ENCODE measurements around the gene RRAD.
"Not testable (repeated sequence)": the region's sequence is repeated elsewhere in the genome, so short reads cannot be mapped to it uniquely, and the experiment has no call there.

The RRAD gene

DNA sequence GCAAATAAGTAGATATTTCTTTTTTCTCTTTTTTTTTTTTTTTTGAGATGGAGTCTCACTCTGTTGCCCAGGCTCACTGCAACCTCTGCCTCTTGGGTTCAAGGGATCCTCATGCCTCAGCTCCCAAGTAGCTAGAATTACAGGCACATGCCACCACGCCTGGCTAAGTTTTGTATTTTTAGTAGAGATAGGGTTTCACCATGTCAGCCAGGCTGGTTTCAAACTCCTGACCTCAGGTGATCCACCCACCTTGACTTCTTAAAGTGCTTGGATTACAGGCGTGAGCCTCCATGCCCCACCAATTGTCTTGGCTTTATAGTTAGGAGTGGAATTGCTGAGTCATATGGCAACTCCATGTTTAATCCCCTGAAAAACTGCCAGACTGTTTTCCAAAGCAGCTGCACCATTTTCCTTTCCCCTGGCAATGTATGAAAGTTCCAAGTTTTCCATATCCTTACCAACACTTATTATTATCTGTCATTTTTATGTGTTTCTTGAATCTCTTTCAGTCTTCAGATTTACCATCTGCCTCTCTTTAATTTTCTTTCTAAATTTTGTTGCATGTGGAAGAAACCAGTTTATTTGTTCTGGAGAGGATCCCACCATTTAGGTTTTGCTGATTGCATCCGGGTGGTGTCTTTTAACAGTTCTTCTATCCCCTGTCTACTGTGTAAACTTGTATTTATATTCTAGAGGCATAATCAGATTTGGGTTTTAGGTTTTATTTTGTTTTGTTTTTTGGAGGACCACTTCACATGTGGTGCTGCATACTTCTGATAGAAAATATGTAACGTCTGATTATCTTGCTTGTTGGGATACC, 25.8 kb upstream of the RRAD start:
- no peak for DNase-seq (ENCODE audit: low read depth in 2 of 2)

DNA sequence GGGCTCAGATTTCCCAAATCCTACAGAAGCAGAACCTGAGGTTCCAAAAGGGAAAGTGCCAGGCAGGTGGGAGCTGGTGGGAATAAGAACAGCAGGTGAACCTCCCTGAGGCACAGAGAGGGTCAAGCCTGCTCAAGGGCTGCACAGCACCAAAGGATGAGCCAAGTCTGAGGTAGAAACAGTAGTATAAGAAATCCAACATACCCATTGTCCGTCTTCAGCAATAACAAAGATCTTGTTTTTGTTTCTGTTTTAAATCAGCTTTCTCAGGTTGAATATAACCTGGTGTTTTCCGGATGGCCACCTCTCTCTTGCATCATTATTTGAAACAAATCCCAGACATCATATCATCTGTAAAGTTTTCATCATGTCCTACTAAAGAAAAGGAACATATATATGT, 25.1 kb upstream of the RRAD start:
- DNase-seq (ENCODE audit: low read depth in 2 of 2): no peak

DNA sequence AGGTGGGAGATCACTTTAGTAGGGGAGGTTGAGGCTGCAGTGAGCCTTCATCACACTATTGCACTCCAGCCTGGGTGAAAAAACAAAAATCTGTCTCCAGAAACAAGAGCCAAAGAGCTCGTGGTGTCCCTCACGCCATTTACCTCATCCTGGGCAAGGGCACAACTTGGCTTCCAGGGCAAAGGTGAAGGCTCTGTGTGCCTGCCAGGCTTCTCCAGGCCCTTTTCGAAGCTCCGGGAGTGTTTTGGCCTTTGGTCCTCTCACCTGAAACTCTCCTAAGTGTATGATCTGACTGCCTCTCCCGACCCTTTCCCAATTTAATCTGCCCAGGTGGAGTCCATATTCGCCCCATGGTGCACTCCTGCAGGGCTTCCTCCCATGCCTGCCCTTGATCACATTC, 24.1 kb upstream of the RRAD start:
- no peak for DNase-seq (ENCODE audit: low read depth in 2 of 2)

DNA sequence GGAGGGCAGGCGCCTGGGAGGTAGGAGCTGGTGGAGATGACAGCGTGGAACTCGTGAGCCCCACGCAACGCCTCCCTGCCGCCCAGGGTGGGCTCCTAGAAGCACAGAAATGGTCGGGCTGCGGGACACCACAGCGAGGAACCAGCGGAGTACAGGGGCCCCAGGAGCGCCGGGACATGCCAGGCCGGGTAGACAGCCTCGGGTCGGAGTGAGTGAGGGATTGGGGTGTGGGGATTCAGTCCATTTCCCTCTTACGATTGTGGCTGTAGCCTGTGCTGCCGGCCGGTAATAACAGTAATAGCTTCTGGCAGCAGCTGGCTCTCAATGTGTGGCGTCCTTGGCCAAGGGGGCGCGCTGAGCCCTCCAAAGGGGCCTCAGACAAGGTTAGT, 23.5 kb upstream of the RRAD start:
- no peak for DNase-seq (ENCODE audit: low read depth in 2 of 2)

DNA sequence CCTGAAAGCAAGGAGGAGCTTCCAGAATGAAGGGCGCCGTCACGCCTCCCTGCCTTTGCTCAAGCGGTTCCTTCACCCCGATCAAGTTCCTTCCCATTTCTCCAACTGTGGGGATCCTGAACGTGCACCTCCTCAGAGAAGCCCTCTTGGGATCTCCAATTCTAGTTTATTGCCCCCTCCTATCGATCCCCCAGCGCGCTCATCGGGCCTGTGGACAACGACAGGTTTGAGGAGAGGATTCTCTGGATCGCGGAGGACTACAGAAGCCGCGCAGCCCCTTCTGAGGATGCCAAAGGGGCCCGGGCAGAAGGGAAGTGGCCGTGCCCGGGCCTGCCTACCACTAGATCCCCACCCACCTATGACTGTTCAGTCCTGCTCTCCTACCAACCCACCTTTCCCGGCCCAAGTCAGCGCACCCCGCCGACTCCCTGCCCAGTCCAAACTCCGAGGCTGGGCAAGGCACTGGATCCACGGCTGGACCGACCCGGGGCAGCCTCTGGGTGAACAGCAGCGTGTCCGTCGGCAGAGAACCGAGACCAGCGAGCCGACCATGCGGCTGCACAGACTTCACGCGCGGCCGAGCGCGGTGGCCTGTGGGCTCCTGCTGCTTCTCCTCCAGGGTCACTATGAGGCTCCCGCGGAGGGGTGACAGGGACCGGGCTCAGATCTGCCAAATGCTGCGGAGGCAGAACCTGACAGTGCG, 22.9 kb upstream of the RRAD start:
- no peak for DNase-seq (ENCODE audit: low read depth in 2 of 2)

DNA sequence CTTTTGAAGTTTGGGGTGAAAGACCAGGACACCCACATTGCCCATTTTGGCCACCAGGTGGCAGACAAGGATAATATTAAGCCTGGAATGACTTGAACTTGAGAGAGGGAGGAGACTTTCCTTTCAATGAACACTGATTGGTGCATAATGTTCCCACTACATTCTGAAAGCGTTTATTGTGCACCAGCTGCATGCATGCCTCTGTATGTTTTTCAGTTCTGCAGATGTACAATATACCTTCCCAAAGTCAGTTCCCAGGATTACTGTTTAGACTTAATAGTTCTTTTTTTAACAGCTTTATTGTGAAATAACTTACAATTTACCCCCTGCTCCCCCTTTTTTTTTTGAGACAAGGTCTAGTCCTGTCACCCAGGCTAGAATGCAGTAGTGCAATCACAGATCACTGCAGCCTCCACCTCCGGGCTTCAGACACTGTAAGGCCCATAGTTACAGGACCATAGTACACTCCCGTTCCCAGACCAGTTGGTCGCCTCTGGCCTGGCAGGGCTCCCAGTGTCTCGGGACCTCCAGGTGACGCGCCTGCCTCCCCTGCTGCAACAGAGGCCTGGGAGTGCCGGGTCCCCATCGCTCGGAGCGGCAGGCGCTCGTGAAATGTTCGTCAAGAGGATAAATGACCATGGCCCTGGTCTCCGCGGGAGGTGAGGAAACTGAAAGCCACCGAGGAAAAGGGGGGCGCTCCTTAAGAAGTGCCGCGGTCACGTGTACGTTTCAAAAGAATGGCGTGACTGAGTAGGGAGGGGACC, 22.1 kb upstream of the RRAD start:
- peak; percentile 62 to 65 for DNase-seq (ENCODE audit: low read depth in 2 of 2)

DNA sequence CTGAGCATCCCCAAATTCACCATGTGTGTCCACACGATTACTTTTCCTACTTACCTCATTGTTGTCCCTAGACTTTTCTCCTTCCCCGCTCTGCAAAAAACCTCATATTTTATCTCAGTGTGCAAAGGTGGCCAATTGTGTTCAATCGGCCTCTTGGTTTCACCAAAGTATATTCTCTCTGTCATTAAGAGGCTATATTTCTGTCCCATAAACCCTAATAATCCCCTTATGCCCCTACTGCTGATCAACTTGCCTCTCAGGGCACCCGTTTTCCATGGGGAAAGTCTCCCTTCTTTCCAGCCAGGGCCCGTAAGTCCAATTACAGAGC, 21.6 kb upstream of the RRAD start:
- no peak for DNase-seq (ENCODE audit: low read depth in 2 of 2)

DNA sequence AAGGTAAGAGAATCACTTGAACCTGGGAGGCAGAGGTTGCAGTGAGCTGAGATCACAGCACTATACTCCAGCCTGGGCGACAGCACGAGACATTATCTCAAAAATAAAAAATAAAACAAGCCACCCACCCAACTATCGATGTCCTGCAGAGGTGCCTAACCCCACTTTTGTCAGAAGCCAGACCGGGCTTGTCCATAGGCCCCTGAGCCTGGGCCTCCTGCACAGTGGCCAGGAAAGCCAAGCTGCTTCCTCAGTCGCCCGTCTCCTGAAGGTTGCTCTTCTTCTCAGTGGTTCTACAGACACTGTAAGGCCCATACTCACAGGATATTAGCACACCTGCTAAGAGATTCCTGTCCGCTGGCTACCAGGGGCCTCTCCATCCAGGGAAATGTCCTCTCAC, 21.2 kb upstream of the RRAD start:
- DNase-seq (ENCODE audit: low read depth in 2 of 2): no peak

DNA sequence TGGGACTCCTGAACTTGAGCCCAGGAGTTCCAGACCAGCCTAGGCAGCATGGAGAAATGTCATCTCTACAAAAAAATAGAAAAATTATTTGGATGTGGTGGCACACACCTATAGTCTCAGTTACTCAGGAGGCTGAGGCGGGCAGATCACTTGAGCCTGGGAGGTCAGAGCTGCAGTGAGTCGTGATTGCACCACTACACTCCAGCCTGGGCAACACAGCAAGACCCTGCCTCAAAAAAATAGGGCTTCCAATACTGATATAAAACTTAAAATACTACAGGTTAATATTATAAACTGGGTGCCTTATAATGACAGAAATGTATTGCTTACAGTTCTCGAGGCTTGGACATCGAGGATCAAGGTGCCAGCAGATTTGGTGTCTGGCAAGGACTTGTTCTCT, 20.6 kb upstream of the RRAD start:
- DNase-seq (ENCODE audit: low read depth in 2 of 2): no peak

DNA sequence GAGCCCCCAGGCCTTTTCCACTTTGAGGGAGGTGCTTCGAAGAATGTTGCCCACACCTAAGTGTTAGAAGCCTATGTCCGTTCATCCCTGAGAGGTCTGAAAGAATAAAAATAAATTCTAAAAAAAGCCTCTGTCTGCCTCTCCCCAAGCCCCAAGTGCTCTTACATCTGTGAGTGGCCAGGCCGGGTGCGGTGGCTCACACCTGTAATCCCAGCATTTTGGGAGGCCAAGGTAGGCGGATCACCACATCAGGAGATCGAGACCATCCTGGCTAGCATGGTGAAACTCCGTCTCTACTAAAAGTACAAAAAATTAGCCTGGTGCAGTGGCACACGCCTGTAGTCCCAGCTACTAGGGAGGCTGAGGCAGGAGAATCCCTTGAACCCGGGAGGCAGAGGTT, 19.6 kb upstream of the RRAD start:
- not testable (repeated sequence) for DNase-seq (ENCODE audit: low read depth in 2 of 2)

DNA sequence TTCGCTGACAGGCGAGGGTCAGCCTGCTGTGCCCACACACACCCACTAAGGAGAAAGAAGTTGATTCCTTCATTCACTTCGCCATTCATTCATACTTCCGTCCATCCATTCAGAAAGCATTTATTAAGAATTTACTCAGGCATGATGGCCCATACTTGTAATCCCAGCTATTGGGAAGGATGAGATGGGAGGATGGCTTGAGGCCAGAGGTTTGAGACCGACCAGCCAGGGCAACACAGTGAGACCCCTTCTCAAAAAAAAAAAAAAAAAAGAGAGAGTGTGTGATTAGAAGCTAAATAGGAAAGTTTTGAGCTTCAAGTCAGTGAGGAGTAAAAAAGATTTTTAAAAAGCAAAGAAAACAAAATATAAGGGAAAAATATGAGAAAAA, 18.7 kb upstream of the RRAD start:
- DNase-seq (ENCODE audit: low read depth in 2 of 2): no peak

DNA sequence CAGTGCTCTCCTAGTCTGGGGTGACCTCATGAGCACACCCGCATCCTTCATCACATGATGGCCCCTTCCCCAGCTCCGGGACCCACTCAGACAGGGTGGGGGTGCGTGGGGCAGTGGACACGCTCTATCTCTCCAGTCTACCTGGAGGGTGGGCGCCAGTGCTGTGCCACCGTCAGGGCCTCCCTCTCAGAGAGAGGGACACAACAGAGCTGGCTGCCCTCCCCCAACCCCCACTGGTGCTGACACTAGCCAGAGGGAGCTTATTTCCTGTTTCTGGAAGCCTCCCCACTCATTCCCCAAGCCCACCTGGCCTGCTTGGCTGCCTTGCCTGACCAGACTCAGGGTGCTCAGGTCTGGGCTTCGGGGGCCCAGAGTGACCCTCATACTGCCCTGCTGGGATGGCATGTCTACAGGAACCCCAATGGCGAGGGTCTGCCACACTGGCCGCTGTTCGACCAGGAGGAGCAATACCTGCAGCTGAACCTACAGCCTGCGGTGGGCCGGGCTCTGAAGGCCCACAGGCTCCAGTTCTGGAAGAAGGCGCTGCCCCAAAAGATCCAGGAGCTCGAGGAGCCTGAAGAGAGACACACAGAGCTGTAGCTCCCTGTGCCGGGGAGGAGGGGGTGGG, 18.2 kb upstream of the RRAD start:
- no peak for DNase-seq (ENCODE audit: low read depth in 2 of 2)

DNA sequence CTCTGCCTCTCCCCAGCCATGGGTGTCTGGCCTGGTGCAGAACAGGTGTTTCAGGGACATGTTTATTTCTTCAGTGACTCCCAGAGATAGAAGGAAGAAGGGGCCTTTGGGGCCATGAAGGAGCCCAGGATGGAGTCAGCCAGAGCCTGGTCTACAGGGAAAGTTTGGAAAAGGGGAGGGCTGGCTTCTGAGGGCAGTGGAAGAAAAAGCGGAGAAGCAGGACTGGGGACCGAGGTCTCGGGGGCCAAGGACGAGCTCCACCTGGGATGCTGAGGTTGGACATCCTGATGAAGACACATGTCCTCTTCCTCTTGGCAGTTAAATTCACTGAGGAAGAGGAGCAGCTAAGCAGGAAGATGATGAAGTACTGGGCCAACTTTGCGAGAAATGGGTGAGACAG, 17.6 kb upstream of the RRAD start:
- DNase-seq (ENCODE audit: low read depth in 2 of 2): no peak

DNA sequence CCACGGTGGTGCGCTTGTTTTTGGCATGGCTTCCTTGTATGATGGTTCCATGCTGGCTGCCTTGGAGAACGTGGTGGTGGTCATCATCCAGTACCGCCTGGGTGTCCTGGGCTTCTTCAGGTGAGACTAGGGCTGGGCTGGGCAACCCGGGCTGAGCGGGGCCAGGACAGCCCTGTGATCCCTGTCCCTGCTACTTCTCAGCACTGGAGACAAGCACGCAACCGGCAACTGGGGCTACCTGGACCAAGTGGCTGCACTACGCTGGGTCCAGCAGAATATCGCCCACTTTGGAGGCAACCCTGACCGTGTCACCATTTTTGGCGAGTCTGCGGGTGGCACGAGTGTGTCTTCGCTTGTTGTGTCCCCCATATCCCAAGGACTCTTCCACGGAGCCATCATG, 14.9 kb upstream of the RRAD start:
- DNase-seq (ENCODE audit: low read depth in 2 of 2): no peak

DNA sequence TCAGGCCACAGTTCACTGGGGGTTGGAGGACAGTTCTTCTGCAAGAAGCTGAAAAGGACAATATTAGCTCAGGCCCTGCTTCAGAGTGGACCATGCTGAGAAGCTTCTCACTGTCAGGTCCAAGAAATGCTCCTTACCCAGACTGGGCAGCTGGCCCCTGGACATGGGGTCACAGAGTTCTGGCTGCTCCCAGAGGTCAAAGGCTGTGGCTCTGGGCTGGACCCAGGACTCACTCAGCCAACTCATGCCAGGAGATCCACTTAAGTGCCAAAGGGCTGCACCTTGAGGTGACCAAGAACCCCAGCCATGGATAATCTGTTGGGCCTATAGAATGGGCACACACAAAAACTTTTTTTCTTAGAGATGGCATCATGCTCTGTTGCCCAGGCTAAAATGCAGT, 14.0 kb upstream of the RRAD start:
- DNase-seq (ENCODE audit: low read depth in 2 of 2): no peak

DNA sequence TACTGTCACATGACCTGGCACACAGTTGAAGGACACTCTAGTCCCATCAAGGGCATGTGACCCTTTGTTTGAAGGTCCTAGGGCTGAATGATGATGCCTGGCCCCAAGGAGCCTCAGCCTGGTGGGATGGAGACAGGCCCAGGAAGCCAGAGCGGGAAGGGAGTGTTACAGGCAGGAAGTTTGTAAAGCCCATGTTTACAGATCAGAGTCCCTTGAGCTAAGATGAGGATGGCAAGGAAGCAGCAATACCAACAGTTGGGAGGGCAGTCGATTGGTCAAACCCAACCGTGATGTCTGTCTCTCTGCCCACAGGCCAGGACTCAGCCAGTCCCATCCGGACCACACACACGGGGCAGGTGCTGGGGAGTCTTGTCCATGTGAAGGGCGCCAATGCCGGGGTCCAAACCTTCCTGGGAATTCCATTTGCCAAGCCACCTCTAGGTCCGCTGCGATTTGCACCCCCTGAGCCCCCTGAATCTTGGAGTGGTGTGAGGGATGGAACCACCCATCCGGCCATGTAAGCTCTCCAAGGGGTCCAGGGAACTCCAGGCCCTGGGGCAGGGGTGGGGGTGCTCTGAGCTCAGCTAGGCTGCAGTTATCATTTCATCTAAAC, 12.5 kb upstream of the RRAD start:
- no peak for DNase-seq (ENCODE audit: low read depth in 2 of 2)

DNA sequence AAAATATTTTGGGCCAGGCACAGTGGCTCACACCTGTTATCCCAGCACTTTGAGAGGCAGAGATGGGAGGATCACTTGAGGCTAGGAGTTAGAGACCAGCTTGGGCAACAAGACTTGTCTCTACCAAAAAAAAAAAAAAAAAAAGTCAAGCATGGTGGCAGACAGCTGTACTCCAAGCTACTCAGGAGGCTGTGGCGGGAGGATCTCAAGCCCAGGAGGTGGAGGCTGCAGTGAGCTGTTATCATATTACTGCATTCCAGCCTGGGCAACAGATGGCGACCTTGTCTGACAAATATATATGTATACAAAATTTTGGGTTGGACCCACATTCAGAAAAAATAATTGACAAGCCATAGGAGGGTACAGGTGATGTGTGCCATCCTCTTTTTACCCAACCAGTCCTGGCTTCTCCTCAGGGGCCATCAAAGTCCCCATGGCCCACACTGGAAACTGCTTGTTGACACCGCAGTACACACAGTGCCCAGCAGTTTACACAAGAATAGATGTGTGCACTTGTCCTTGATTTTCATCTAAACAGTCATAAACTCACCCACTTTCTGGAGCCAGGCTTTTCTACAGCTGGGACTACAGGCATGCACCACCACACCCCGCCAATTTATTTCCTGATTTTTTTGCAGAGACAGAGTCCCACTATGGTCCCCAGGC, 11.7 kb upstream of the RRAD start:
- DNase-seq (ENCODE audit: low read depth in 2 of 2): no peak

DNA sequence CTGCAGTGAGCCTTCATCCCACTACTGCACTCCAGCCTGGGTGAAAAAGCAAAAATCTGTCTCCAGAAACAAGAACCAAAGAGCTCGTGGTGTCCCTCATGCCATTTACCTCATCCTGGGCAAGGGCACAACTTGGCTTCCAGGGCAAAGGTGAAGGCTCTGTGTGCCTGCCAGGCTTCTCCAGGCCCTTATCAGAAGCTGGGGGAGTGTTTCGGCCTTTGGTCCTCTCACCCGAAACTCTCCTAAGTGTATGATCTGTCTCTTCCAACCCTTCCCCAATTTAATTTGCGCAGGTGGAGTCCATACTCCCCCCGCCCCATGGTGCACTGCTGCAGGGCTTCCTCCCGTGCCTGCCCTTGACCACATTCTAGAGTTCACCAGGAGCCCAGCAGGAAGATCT, 11.1 kb upstream of the RRAD start:
- no peak for DNase-seq (ENCODE audit: low read depth in 2 of 2)

DNA sequence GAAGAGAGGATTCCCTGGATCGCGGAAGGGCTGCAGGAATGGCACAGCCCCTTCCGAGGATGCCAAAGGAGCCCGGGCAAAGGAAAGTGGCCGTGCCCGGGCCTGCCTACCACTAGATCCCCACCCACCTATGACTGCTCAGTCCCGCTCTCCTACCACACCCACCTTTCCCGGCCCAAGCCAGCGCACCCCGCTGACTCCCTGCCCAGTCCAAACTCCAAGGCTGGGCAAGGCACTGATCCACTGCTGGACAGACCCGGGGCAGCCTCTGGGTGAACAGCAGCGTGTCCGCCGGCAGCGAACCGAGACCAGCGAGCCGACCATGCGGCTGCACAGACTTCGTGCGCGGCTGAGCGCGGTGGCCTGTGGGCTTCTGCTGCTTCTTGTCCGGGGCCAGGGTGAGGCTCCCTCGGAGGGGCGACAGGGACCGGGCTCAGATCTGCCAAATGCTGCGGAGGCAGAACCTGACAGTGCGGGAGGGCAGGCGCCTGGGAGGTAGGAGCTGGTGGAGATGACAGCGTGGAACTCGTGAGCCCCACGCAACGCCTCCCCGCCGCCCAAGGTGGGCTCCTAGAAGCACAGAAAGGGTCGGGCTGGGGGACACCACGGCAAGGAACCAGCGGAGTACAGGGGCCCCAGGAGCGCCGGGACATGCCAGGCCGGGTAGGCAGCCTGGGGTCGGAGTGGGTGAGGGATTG, 10.1 kb upstream of the RRAD start, which contains the start of gene CES2:
Gene CES2 (plus strand): TSS at position 203 of the 698 bp plus-strand sequence. CDS start 120 bp downstream, at position 323.
- no peak for DNase-seq (ENCODE audit: low read depth in 2 of 2)

DNA sequence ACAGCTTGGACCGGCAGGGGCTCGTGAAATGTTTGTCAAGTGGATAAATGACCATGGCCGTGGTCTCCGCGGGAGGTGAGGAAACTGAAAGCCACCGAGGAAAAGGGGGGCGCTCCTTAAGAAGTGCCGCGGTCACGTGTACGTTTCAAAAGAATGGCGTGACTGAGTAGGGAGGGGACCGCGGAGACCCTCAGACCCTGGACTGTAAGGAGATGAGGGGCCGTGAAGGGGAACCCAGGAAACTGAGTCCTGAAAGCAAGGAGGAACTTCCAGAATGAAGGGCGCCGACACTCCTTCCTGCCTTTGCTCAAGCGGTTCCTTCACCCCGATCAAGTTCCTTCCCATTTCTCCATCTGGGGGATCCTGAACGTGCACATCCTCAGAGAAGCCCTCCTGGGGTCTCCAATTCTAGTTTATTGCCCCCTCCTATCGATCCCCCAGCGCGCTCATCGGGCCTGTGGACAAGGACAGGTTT, 9.5 kb upstream of the RRAD start:
- not testable (repeated sequence) for DNase-seq (ENCODE audit: low read depth in 2 of 2)
